KG1 (cell line): ENCODE measurements around the gene IL1B.

Experiments used
- DNase-seq: peaks from one replicate; lab custom pipeline; 2025; lab: John Stamatoyannopoulos, UW

The IL1B gene

GRCh38 chr2:112803691-112804521 is 32.7 kb downstream of the IL1B start:
- no peak for DNase-seq

- no peak for DNase-seq
Measured at GRCh38 chr2:112800881-112801583, 35.5 kb downstream of the IL1B start.

DNA sequence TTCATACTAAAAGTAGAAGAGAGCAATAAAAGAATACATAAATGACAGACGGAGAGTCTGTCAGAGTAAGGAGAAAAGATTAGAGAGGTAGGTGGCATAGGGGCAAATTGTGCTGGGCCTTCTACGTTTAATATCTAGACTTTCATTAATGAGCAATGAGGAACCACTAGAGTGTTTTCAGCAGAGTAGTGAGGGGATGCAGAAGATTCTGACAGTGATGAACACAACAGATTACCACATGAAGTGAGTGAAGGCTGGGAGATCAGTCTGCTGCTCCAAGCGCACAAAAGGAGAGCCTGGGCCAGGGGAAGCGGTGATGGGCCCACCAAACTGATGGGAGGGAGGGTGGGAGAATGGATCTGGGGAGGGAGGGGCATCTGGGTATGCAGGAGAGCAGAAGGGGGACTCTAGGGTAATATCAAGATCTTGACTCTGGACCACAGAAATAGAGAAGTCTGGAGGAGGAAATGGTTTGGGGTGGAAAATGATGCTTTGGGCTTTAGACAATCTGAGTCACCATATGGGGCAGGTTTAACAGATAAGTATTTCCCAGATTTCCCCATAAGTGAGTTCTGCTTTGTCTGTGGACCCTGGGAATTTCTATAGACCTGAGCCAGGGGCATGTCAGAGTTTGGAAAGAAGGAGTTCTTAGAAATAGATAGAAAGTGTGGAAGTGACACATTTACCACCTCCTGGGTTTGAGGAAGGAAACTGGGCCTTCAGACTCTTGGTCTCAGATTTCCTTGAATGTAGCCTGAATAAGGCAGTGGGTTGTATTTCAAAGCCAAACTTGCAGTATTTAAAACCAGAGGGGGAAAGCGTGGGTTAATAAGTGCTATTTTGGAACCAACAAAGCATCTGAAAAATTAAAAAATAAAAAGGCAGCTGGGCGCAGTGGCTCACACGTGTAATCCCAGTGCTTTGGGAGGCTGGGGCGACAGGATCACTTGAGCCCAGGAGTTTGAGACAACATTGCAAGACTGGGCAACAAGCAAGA is 37.3 kb downstream of the IL1B start:
- DNase-seq = peak; percentile 59

- no peak for DNase-seq
Measured at GRCh38 chr2:112796486-112796885, 40.1 kb downstream of the IL1B start.

DNA sequence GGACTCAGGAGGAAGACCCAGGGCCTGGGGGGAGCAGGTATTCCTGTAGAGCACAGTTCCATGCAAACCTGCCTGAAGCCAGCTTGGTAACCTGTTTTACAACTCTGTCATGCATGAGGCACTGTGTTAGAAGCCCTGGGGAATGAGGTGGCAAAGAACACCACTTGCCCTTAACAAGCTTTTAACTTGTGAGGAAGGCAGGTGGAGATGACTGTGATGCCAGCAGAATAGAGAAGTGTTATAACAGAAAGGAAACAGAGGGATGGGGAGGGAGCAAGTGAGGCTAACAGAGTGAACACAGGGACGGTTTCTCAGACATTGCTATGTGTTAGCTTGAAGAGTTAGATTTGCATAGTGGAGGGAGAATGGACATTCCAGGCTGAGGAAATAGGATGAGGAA is 40.8 kb downstream of the IL1B start:
- peak; percentile 25 for DNase-seq

GRCh38 chr2:112794841-112795240 is 41.7 kb downstream of the IL1B start:
- DNase-seq = no peak

- peak; percentile 22 for DNase-seq
Measured at GRCh38 chr2:112794131-112794733, 42.3 kb downstream of the IL1B start.

DNA sequence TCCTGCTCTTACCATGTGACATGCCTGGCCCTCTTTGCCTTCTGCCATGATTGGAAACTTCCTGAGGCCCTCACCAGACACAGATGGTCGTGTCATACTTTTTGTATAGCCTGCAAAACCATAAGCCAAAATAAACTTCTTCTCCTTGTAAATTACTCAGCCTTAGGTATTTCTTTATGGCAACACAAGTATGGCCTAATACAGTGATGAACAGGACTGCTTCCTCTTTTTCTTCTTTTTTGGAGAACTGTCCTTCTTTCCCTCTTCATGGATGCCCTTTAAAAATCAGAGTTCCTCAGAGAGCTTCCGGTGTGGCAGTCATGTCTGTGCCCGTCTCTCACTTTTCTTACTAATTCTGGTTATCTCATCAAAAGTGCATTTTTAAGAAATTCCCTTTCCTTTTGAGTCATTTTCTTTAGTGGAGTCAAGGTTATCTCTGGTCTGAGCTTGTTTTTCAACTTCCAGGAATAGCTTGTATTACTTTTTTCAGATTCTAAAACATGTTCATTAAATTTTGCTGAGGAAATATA is 43.1 kb downstream of the IL1B start:
- no peak for DNase-seq

DNA sequence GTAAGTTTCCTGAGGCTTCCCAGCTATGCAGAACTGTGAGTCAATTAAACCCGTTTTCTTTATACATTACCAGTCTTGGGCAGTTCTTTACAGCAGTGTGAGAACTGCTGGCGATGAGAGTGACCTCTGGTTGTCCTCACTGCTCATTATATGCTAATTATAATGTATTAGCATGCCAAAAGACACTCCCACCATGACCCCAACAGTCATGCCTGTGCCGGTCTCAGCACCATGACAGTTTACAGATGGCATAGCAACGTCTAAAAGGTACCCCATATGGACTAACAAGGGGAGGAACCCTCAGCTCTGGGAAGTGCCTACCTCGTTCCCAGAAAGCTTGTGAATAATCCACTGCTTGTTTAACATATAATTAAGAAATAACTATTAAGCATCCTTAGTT is 44.2 kb downstream of the IL1B start:
- DNase-seq = no peak

DNA sequence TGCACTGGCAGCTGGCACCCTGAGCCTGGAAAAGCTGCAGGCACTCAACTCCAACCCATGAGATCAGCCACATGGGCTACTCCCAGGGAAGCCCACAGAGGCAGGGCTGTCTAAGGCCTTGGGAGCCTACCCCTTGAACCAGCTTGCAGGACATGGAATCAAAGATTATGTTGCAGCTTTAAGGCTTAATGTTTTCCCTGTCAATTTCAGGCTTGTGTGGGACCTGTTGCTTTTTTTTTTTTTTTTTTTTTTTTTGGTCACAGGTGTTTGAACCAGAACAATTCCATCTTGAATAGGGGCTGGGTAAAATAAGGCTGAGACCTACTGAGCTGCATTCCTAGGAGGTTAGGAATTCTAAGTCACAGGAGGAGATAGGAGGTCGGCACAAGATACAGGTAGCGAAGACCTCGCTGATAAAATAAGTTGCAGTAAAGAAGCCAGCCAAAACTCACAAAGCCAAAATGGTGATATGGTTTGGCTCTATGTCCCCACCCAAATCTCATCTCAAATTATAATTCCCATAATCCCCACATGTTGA is 44.8 kb downstream of the IL1B start:
- no peak for DNase-seq

- no peak for DNase-seq
Measured at GRCh38 chr2:112791019-112791418, 45.6 kb downstream of the IL1B start.

DNA sequence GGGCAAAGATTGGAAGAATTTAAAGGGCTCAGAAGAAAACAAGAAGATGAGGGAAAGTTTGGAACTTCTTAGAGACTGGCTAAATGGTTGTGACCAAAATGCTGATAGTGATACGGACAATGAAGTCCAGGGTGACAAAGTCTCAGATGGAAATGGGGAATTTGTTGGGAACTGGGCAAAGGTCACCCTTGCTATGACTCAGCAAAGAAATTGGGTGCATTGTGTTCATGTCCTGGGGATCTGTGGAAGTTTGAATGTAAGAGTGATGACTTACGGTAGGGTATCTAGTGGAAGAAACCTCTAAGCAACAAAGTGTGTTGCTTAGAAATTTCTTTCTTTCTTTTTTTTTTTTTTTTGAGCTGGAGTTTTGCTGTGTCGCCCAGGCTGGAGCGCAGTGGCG is 46.3 kb downstream of the IL1B start:
- no peak for DNase-seq

GRCh38 chr2:112789186-112789585 is 47.4 kb downstream of the IL1B start:
- DNase-seq = no peak

DNA sequence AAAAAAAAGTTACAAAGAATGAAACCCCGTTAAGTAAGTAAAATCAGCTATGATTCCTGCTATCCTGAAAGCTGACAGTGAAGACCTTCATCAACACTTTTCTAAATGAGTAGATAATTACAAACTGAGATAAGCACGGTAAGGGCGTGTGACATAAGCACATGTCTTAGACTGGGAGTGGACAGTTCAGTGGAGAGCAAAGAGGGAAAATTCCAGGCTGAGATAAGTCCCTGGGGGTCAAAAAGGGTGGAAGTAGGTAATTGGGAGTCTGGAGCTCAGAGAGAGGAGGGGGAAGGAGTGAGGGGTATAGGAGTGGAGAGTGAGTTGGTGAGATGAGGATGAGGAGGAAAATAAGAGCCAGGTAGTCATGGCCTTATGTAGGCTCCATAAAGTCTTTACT is 47.9 kb downstream of the IL1B start:
- DNase-seq = no peak

GRCh38 chr2:112787729-112788393 is 48.7 kb downstream of the IL1B start:
- no peak for DNase-seq

- DNase-seq = no peak
Measured at GRCh38 chr2:112787294-112787693, 49.3 kb downstream of the IL1B start.

GRCh38 chr2:112784199-112785189 is 52.1 kb downstream of the IL1B start, which contains the start of gene IL1A:
Gene IL1A, minus strand, starts transcription at chr2:112784493. Its CDS starts 723 bp downstream, at chr2:112783770.
- DNase-seq = no peak

DNA sequence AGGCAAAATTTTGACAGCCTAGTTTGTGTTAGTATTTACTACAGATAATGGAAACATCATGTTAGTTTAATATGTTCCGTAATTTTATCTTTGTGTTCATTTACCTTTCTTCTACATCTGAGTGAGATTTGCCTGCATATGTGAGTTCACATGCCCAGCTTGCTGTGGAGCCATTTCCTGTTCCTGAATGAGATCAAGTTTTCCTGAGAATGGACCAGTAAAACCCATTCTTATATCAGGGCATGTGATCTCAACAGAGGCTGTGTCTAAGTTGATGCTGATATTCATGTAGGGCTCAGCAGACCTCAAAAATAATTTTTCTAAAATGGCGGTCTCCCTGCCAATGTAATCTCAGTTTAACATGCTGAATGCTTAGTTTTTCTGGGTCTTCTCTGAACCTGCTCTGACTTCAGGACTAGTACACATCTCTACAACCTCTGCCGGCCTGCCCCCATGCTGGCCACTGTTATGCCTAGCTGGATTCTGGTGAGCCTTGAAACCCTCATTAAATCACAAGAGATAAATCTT is 53.3 kb downstream of the IL1B start:
- DNase-seq = no peak

- DNase-seq = no peak
Measured at GRCh38 chr2:112782234-112782799, 54.3 kb downstream of the IL1B start.
